ENCODE measurements around the gene NTSR1. TPM values are rescaled to one million over a fixed set of nuclear protein-coding genes. Genes with fewer than 3 reads are reported as not detected.

The NTSR1 gene
- total RNA-seq, 4 donors from 2014 or later, result 1.5 to 23.9 (median 4.7) TPM

DNA sequence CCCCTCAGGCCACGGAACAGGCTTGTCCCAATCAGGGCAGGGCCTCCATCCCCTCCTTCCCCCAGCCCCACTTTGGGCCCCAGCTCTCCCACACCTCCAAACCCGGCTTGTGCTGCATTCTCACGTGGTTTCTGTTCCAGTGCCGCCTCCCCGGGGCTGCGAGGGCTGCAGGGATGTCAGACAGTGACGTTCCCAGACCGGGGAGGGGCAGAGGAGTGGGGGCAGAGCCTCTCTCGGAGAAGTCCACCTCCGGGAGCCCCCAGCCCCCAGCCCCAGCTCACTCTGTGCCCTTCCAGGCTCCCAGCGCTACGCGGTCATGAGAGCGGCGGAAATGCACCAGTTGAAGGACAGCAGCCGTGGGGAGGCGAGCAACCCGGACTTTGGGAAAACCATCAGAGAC is 47.9 kb upstream of the NTSR1 start:
- Histone ChIP-seq H3K36me3 (no peaks in the 10 kb centered on the region), H3K27ac (no peak overlapping the region), H3K4me1 (no peaks in the 10 kb centered on the region), H3K9me3 (no peaks in the 10 kb centered on the region), H3K27me3 (no peaks in the 10 kb centered on the region), H3K4me3 (no peak overlapping the region)
- TF ChIP-seq POLR2AphosphoS5 (IDR thresholded peaks at IDR 0.05), result no peak
- TF ChIP-seq, protein P1, sequence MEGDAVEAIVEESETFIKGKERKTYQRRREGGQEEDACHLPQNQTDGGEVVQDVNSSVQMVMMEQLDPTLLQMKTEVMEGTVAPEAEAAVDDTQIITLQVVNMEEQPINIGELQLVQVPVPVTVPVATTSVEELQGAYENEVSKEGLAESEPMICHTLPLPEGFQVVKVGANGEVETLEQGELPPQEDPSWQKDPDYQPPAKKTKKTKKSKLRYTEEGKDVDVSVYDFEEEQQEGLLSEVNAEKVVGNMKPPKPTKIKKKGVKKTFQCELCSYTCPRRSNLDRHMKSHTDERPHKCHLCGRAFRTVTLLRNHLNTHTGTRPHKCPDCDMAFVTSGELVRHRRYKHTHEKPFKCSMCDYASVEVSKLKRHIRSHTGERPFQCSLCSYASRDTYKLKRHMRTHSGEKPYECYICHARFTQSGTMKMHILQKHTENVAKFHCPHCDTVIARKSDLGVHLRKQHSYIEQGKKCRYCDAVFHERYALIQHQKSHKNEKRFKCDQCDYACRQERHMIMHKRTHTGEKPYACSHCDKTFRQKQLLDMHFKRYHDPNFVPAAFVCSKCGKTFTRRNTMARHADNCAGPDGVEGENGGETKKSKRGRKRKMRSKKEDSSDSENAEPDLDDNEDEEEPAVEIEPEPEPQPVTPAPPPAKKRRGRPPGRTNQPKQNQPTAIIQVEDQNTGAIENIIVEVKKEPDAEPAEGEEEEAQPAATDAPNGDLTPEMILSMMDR (IDR thresholded peaks at IDR 0.05), result no peak
- no peak for TF ChIP-seq EP300 (IDR thresholded peaks at IDR 0.05; ENCODE audit: low read depth)
- TF ChIP-seq POLR2A (IDR thresholded peaks at IDR 0.05), result no peak
- WGBS, 2 donors (ENCODE audit: low coverage in 1 of 2), result 67 to 81% methylated on average over 3 to 18 of the region's 18 CpGs
- intact Hi-C loops (cut with DNase I; ENCODE audit: low total_unique reads) (no loop called here), in situ Hi-C loops (cut with MboI; ENCODE audit: low pct_ligation_motif_present in 1 of 4, low pct_unique_long_range_greater_than_20kb in 1 of 4, low sequenced_read_pairs in 3 of 4) (loop anchor here in 3 of 4 donors (10.0 to 25.0 kb wide), 2 partner anchors 127 to 144 kb away; partner anchors contain the start of genes OGFR (in 2 of the 3) and MRGBP (in 1 of the 3))
- DNase-seq, result no peak

DNA sequence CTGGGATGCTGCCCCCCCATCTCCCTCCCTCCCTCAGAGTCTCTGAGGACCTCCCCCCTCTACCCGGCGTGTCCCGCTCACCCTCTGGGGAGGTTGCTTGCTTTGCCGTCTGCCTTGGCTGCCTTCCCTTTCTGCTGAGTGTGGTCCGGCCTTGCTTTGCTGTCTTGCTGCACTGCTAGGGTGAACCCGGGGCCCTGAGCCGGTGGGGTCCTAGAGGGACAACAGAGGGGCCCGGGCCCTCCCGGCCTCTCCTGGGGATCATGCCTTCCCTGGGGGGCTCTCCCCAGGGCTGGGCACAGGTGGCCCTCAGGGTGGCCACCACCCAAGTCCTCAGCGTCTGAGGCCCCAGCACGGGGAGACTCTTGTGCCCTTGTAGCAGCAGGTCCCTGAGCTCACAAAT is 47.0 kb upstream of the NTSR1 start:
- H3K4me1 ChIP-seq, result peaks cover 0 to 7% (median 6%) of the 10 kb centered on the region in 4 donors
- in situ Hi-C loops (cut with MboI; ENCODE audit: low pct_ligation_motif_present in 1 of 4, low pct_unique_long_range_greater_than_20kb in 1 of 4, low sequenced_read_pairs in 3 of 4) (loop anchor here in 3 of 4 donors (10.0 to 25.0 kb wide), 2 partner anchors 126 to 143 kb away; partner anchors contain the start of genes OGFR (in 2 of the 3) and MRGBP (in 1 of the 3)), intact Hi-C loops (cut with DNase I; ENCODE audit: low total_unique reads) (no loop called here)
- no peak for DNase-seq
- H3K36me3 ChIP-seq, result no peaks in the 10 kb centered on the region
- H3K27me3 ChIP-seq, result no peaks in the 10 kb centered on the region
- TF ChIP-seq, protein P1 (IDR thresholded peaks at IDR 0.05), result no peak
- TF ChIP-seq POLR2AphosphoS5 (IDR thresholded peaks at IDR 0.05) (no peak), EP300 (IDR thresholded peaks at IDR 0.05; ENCODE audit: low read depth) (no peak), POLR2A (IDR thresholded peaks at IDR 0.05) (no peak)
- no peak overlapping the region for H3K4me3 ChIP-seq
- no peak overlapping the region for H3K27ac ChIP-seq
- no peaks in the 10 kb centered on the region for H3K9me3 ChIP-seq
- 89 to 100% methylated on average over 2 to 8 of the region's 11 CpGs for WGBS, 2 donors (ENCODE audit: low coverage in 1 of 2)

DNA sequence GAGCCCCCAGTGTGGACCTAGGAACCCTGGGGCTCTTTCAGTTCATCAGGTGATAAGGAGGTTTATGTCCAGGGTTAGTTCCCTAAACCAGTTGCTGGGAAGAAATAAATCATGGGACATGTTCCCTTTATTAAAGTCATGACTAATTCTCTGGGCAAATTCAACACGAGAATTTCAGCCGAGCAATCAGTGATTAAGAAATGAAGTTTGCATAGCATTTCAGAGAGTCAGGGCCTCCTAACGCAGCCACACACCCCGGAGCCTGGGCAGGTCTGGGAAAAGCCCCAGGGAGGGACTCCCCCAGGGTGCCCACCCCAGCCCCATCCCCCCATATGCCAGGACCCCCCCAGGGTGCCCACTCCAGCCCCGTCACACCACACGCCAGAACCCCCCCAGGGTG is 46.2 kb upstream of the NTSR1 start:
- WGBS, 2 donors (ENCODE audit: low coverage in 1 of 2), result 60 to 75% methylated on average over 1 to 6 of the region's 6 CpGs
- intact Hi-C loops (cut with DNase I; ENCODE audit: low total_unique reads) (no loop called here), in situ Hi-C loops (cut with MboI; ENCODE audit: low pct_ligation_motif_present in 1 of 4, low pct_unique_long_range_greater_than_20kb in 1 of 4, low sequenced_read_pairs in 3 of 4) (loop anchor here in 3 of 4 donors (10.0 to 25.0 kb wide), 2 partner anchors 125 to 142 kb away; partner anchors contain the start of genes OGFR (in 2 of the 3) and MRGBP (in 1 of the 3))
- H3K36me3 ChIP-seq, result no peaks in the 10 kb centered on the region
- no peak overlapping the region for H3K27ac ChIP-seq
- TF ChIP-seq EP300 (IDR thresholded peaks at IDR 0.05; ENCODE audit: low read depth) (no peak), POLR2AphosphoS5 (IDR thresholded peaks at IDR 0.05) (no peak), POLR2A (IDR thresholded peaks at IDR 0.05) (no peak)
- TF ChIP-seq, protein P1 (IDR thresholded peaks at IDR 0.05), result no peak
- no peak overlapping the region for H3K4me3 ChIP-seq
- peaks cover 3 to 14% (median 12%) of the 10 kb centered on the region in 4 donors for H3K4me1 ChIP-seq
- no peaks in the 10 kb centered on the region for H3K9me3 ChIP-seq
- H3K27me3 ChIP-seq, result no peaks in the 10 kb centered on the region
- no peak for DNase-seq

DNA sequence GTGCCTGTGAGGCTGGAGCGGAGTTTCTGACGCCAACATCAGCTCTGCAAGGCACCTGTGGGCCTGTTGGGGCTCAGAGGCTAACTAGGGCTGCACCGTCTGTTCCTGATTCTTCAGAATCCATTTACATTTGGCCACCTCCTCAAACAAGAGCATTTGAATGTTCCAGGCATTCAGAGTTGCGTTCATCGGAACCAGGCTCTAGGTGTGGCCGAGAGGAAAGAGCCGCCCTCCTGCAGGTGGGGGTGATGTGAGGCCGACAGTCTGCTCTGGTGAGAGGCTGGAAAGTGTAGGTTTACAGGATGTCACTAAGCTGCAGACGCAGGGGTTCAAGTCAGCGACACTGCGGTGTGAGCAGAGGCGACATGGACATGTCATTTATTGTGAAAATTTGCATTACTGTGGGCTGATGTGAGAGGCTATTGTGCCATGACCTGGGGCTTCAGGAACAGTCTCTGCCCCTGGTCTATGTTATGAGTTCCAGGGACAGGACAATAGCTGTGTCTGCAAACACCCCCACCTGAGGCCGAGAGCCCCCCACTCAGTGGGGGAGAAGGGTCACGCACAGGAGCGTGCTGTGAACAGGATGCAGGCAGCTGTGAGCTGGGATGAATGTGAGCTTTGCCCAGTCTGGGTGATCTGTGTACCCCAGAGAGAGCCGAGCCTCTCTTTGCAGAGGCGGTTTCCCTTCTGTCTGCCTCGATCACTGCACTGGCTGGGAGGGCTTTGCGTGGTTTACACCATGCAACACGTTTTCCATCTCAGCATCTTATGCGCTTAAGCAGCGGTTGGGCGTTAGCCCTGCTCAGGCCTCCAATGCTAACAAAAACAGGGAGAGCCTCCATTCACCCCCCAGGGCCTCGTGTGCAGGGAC is 45.3 kb upstream of the NTSR1 start:
- DNase-seq, result no peak
- in situ Hi-C loops (cut with MboI; ENCODE audit: low pct_ligation_motif_present in 1 of 4, low pct_unique_long_range_greater_than_20kb in 1 of 4, low sequenced_read_pairs in 3 of 4) (loop anchor here in 3 of 4 donors (10.0 to 25.0 kb wide), 2 partner anchors 124 to 141 kb away; partner anchors contain the start of genes OGFR (in 2 of the 3) and MRGBP (in 1 of the 3)), intact Hi-C loops (cut with DNase I; ENCODE audit: low total_unique reads) (no loop called here)
- TF ChIP-seq EP300 (IDR thresholded peaks at IDR 0.05; ENCODE audit: low read depth) (no peak), POLR2A (IDR thresholded peaks at IDR 0.05) (no peak), POLR2AphosphoS5 (IDR thresholded peaks at IDR 0.05) (no peak)
- TF ChIP-seq, protein P1 (IDR thresholded peaks at IDR 0.05), result no peak
- WGBS, 2 donors (ENCODE audit: low coverage in 1 of 2), result 73 to 85% methylated on average over 10 to 24 of the region's 24 CpGs
- Histone ChIP-seq H3K36me3 (no peaks in the 10 kb centered on the region), H3K4me3 (no peak overlapping the region), H3K27ac (no peak overlapping the region), H3K9me3 (no peaks in the 10 kb centered on the region), H3K27me3 (no peaks in the 10 kb centered on the region), H3K4me1 (peaks cover 8 to 24% (median 20%) of the 10 kb centered on the region in 4 donors)
